ENCODE results near the gene CA4.
"Not testable (repeated sequence)": the region's sequence is repeated elsewhere in the genome, so short reads cannot be mapped to it uniquely, and the experiment has no call there.

- TF ChIP-seq RAD21 (conservative IDR thresholded peaks at IDR 0.05 in 1 of 2, IDR thresholded peaks at IDR 0.05 in 1 of 2); SMC3 (IDR thresholded peaks at IDR 0.05); CTCF (IDR thresholded peaks at IDR 0.05): not testable (repeated sequence)
Measured at GRCh38 chr17:60100577-60100976, 49.2 kb upstream of the CA4 start.
